Psoas muscle (tissue), 8 donors: Measurements from ENCODE around the gene STARD10. TPM values are rescaled to one million over a fixed set of nuclear protein-coding genes. Genes with fewer than 3 reads are reported as not detected.

Experiments
- ATAC-seq, 4 donors: fragments of 200-7000 bp; cut with Tn5 transposase; one replicate each; pipeline ENCODE4 v1.9.1; 2020; ENCODE audit warnings: moderate library complexity in 3 of 4, mild to moderate bottlenecking in 2 of 4
- DNase-seq, 2 donors: peaks; one replicate each; pipeline ENCODE4 v3.0.0-alpha.2; 2020
- H3K27ac ChIP-seq: fragments of 200-600 bp; one replicate; pipeline ENCODE4 v1.8.0; 2022
- H3K27me3 ChIP-seq, 3 donors: fragments of 200-600 bp in 1 of 3; one replicate each; pipeline versions ENCODE4 v1.6.1 to v1.8.0; 2013 to 2022; ENCODE audit warnings: low read length in 2 of 3, mild to moderate bottlenecking in 2 of 3, moderate library complexity in 1 of 3; ENCODE audit not compliant: insufficient read depth in 3 of 3
- H3K36me3 ChIP-seq, 2 donors: fragments of 200-600 bp in 1 of 2; one replicate each; pipeline versions ENCODE4 v1.6.1 to v1.8.0; 2013 to 2022; ENCODE audit warnings: low read depth in 1 of 2, mild to moderate bottlenecking in 1 of 2, moderate library complexity in 1 of 2; ENCODE audit not compliant: insufficient read depth in 1 of 2
- H3K4me1 ChIP-seq: fragments of 200-600 bp; one replicate; pipeline ENCODE4 v1.8.0; 2022
- H3K4me3 ChIP-seq: fragments of 200-600 bp; one replicate; pipeline ENCODE4 v1.8.0; 2022; ENCODE audit warnings: mild to moderate bottlenecking
- H3K9me3 ChIP-seq: fragments of 200-600 bp; one replicate; pipeline ENCODE4 v1.8.0; 2022
- WGBS, 3 donors: extraction: QIAGEN DNeasy Blood & Tissue Kit; methylation state at CpG; one replicate each; pipeline versions ENCODE4 v1.1.6 to v1.1.7; 2013; 5-methylcytosine and 5-hydroxymethylcytosine counted together
- intact Hi-C, 2 donors: fragments of 100-400 bp; cut with DNase I; formaldehyde crosslinking; loops; one replicate each; pipeline versions ENCODE4 v1.11.0 to v1.14.2; 2022
- polyA plus RNA-seq, 3 donors: library from polyadenylated mRNA; stranded (reverse); fragments of 200-250 nt; gene quantifications; one replicate each; pipeline ENCODE4 v1.2.3, GENCODE V29; 2013
- total RNA-seq, 4 donors: library from RNA; stranded (reverse); fragmentation: NEBNext Ultra II Directional in 2 of 4; extraction: Animal tissue kit (Norgen Biotek cat#: 25700) in 2 of 4; gene quantifications; one replicate each; pipeline versions ENCODE4 v1.2.1 to v1.2.4, GENCODE V29; 2021 to 2023
- TF ChIP-seq, protein P1 (sequence below): fragments of 200-600 bp; IDR thresholded peaks from one replicate; pipeline ENCODE4 v1.8.0; 2022; ENCODE audit warnings: antibody characterized with exemption
- donor health status: healthy with polysubstance abuse.
- donor health status: DM: no; HTN: no; CAD: no; lungs with moderate emphysema.
- donor health status: Bipolar disorder and iron deficiency.
- donor health status: healthy.
- donor health status: DM: yes; HTN: yes; CAD: no.
- donor health status: DM: no; HTN: no; CAD: no.
- donor health status: DM: no; HTN: no; CAD: no.
- donor health status: DM: yes; HTN: yes; CAD: no.

Gene STARD10
- total and polyA plus RNA-seq, 7 donors = 18.6 to 99.9 (median 57.3) TPM

DNA sequence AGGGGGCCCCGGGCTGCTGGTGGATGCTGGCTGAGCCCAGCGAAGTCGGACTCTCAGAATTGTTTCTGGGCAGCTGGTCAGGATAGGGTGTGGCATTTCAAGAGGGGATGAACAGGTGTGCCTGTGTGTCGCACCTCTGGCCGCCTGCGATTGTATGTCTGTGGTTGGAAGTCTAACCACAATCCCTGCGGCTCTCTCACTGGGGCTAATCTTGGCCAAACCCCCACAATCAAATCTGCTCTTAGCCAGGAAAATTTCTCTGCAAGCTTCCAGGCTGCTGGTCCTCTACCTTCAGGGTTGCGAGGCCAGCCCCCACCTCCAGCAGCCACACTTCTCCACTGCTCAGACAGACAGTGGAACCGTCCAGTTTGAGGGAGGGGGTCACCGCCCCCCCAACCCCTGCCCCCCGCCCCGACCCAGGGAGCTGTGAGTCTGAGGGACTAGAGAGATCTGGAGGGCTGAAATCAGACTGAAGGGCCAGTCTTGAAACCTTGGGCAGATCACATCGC lies 21.3 kb upstream of the STARD10 start:
- Histone ChIP-seq H3K27me3 (no peaks in the 10 kb centered on the region), H3K4me3 (peak overlapping the region; percentile 76), H3K36me3 (peaks cover 0 to 19% of the 10 kb centered on the region in 2 donors), H3K27ac (peak overlapping the region; percentile 97), H3K9me3 (no peaks in the 10 kb centered on the region), H3K4me1 (peaks cover 26% of the 10 kb centered on the region)
- TF ChIP-seq, protein P1, sequence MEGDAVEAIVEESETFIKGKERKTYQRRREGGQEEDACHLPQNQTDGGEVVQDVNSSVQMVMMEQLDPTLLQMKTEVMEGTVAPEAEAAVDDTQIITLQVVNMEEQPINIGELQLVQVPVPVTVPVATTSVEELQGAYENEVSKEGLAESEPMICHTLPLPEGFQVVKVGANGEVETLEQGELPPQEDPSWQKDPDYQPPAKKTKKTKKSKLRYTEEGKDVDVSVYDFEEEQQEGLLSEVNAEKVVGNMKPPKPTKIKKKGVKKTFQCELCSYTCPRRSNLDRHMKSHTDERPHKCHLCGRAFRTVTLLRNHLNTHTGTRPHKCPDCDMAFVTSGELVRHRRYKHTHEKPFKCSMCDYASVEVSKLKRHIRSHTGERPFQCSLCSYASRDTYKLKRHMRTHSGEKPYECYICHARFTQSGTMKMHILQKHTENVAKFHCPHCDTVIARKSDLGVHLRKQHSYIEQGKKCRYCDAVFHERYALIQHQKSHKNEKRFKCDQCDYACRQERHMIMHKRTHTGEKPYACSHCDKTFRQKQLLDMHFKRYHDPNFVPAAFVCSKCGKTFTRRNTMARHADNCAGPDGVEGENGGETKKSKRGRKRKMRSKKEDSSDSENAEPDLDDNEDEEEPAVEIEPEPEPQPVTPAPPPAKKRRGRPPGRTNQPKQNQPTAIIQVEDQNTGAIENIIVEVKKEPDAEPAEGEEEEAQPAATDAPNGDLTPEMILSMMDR = no peak
- 23 to 30% (median 24%) methylated on average over 13 of the region's 13 CpGs for WGBS, 3 donors
- intact Hi-C loops = loop anchor here in 1 of 2 donors (5.0 kb wide), 1 partner anchor 93 kb away; no protein-coding TSS in a partner anchor
- ATAC-seq = peak in 1 of 4 donors; percentile 25
- no peak for DNase-seq

DNA sequence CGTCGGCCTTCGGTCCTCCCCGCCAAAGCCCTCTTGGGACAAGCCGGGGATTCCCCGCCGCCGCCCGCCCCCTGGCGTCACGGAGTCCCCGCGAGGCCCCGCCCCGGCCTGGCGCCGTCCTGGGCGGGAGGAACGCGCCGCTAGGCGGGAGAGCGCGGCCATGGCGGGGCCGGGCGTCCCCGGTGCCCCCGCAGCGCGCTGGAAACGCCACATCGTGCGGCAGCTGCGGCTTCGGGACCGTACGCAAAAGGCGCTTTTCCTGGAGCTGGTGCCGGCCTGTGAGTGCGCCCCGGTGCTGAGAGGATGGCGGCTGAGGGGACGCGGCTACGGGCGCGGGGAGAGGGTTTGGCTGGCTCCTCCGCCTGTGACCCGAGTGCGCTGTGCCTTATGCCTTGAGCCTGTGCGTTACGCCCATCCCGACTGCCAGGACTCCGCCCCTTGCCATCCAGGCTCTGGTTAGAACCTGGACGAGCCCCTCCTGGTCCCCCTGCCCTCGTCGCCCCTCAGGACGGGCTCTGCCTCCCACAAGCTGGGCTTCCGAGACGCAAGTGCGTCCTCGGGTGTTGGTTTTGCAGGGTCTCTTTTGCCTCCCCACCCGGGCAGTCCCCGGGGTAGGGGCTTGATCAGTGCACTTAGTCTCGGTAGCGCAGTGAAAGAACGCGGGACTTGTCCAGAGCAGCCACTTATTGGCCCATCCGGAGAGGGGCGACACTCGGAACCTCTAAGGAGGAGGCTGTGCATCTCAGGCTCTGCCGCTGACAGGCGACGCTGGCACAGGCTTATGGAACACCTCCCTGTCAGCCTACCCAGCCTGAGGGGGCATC lies 20.7 kb upstream of the STARD10 start, which contains the start of gene ATG16L2:
Gene ATG16L2 (plus strand): TSS at position 126 of the 824 bp plus-strand sequence. CDS start 35 bp downstream, at position 161.
- Histone ChIP-seq H3K36me3 (peaks cover 0 to 25% of the 10 kb centered on the region in 2 donors), H3K9me3 (no peaks in the 10 kb centered on the region), H3K4me3 (peak within 1 kb of the TSS; percentile 76), H3K4me1 (peaks cover 26% of the 10 kb centered on the region), H3K27ac (peak within 1 kb of the TSS; percentile 97), H3K27me3 (no peaks in the 10 kb centered on the region)
- ATAC-seq (peak; percentile 91 to 94 (median 94)), DNase-seq (peak; percentile 88 to 94)
- TF ChIP-seq, protein P1 = peak; percentile 19
- intact Hi-C loops = loop anchor here (5.0 kb wide), 2 partner anchors 87 to 92 kb away; no protein-coding TSS in a partner anchor
- WGBS, 3 donors = 0 to 1% (median 0%) methylated on average over 52 to 75 of the region's 75 CpGs

DNA sequence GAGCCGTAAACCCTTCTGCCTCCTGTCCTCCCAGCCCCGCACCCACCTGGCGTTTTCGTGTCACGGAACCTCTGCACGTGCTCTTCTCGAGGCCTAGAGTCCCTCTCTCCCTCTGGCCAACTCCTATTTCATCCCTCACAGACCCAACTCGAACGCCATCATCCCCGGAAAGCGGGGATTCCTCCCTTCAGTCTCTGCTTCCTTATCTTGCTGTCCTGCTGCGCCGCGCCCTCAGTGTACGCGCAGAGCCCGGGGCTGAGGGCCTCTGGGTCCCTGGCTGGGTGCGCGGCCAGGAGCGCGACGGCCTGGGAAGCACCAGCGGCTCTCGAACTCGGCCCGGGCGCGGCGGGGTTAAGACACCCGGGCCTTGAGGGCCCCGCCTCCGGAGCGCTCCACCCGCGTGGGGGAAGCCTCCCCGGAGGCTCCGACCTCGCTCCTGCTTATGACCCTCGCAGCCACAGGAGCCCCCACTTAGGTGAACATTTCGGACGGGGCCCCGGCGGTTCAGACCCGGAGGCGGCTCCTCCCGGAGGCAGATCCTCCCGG lies 20.0 kb upstream of the STARD10 start:
- 0 to 1% (median 1%) methylated on average over 47 of the region's 47 CpGs for WGBS, 3 donors
- intact Hi-C loops = loop anchor here in 1 of 2 donors (5.0 kb wide), 1 partner anchor 87 kb away; no protein-coding TSS in a partner anchor
- Histone ChIP-seq H3K27me3 (no peaks in the 10 kb centered on the region), H3K9me3 (no peaks in the 10 kb centered on the region), H3K36me3 (peaks cover 0 to 25% of the 10 kb centered on the region in 2 donors), H3K4me3 (peak overlapping the region; percentile 76), H3K4me1 (peaks cover 26% of the 10 kb centered on the region), H3K27ac (peak overlapping the region; percentile 97)
- peak; percentile 89 to 91 for DNase-seq
- TF ChIP-seq, protein P1 = no peak
- ATAC-seq = peak; percentile 86 to 93 (median 88)

DNA sequence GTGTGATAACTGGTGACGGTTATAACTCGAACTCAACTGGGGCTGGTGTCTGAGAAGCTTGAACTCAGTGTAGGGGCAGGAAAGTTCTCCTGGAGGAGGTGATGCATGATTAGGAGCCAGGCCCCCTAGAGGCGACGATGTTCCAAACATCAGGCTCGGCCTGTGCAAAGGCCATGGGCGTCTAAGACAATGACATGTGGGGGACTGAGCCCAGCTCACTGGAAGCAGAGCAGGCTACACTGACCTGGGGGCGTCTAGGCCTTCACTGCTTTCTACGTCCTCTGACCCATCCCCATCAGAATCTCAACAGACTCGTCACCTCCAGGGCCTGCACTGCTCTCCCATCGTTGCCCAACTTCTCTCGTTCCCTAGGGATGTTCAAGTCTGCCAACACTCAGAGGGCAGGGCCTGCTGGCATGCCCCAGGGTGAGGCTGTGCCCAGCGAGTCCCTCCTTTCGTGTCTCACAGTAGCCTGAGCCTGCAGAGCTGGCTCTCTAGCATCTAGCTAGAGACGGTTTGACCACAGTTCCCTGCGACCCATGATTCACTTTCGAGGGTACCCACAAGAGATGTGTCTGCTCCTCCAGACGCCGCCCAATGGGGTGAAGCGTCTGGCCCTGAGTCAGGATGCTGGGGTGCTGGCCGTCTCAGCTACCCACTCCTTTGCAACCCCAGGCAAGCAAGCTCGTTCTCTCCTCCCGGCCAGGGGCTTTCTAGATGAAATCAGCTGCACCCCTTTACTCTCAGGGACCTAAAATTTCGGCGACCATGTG lies 19.3 kb upstream of the STARD10 start:
- ATAC-seq = peak; percentile 46 to 75 (median 62)
- no peaks in the 10 kb centered on the region for H3K9me3 ChIP-seq
- TF ChIP-seq, protein P1 = peak; percentile 56
- peak; percentile 61 to 81 for DNase-seq
- H3K4me3 ChIP-seq = peak overlapping the region; percentile 76
- peaks cover 26% of the 10 kb centered on the region for H3K4me1 ChIP-seq
- intact Hi-C loops = loop anchor here in 1 of 2 donors (5.0 kb wide), 1 partner anchor 86 kb away; no protein-coding TSS in a partner anchor
- H3K27me3 ChIP-seq = no peaks in the 10 kb centered on the region
- WGBS, 3 donors = 6 to 17% (median 7%) methylated on average over 24 of the region's 24 CpGs
- peak overlapping the region; percentile 97 for H3K27ac ChIP-seq
- H3K36me3 ChIP-seq = peaks cover 0 to 22% of the 10 kb centered on the region in 2 donors
